Hippocampal formation (tissue), 2 donors: Measurements from ENCODE around the gene PIK3IP1.
A peak's percentile ranks its signal among the peaks of the same experiment; 100 is the strongest.

Experiments used
- DNase-seq, 2 donors: peaks; one replicate each; lab custom pipeline; 2025; lab: John Stamatoyannopoulos, UW

Gene PIK3IP1

DNA sequence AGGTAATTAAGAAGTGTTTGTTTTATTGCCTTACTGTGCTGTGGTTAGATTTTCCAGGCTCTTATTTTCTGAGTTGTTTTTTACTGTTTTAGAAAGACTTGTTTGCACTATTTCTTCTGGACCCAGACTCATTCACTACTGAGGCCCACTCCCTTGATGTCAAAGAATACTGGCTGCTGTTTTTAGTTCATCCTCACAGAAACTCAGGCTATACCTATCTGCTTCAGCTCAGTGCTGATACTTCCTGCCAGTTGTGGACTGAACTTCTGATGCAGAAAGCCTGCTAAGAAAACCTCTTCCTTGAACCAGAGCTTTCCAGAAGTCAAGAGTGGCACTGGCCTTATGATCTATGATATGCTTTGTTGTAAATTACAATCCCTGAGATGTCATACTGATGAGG is 15.9 kb upstream of the PIK3IP1 start:
- DNase-seq, result no peak

DNA sequence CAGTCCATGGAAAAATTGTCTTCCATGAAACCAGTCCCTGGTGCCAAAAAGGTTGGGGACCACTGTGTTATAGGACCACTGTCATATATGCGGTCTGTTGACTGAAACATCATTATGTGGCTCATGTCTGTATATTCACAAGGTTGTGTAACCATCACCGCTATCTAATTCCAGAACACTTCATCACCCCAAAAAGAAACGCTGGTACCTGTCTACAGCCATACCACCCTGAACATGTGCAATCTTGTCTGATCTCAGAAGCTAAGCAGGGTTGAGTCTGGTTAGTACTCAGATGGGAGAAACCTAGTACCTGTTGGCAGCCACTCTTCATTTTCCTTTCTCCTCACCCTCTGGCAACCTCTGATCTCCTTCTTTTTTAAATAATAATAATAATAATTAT is 12.9 kb upstream of the PIK3IP1 start:
- DNase-seq, result no peak

DNA sequence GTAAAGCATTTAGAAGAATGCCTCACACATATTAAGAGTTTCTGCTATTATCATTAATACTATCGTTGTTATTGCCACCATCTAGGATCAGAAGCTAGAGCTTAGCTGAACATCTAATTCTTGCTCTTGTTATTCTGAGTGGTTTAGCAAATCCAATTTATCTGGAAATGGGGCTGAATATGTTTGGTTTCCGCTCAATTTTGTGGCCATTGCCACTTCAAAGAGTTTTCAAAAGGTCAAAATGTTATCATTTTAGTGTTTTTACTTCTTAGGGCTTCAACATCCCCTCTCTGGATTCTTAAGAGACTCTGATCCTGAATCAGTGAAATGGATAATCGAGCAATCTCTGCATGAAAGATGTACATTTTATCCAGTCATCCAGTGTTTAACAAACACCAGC is 10.2 kb upstream of the PIK3IP1 start:
- no peak for DNase-seq

DNA sequence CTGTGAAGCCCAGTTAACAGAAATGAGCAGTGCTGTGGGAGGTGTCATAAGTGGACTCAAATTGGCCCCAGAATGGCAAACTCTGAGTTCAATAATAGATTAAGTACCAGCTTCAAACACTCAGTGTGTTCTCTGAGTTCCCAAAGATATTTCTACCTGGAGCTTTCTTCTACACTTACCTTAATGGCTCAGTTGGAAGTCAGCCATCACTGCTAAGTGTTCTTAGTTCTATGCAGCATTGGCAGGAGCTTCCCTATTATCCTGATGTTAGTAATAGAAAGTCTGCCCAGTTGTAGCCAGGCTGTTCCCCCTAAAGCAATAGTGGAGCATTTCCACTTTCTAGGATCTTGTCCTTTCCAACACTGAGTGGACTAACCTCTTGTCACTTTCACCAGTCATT is 9.7 kb upstream of the PIK3IP1 start:
- no peak for DNase-seq

DNA sequence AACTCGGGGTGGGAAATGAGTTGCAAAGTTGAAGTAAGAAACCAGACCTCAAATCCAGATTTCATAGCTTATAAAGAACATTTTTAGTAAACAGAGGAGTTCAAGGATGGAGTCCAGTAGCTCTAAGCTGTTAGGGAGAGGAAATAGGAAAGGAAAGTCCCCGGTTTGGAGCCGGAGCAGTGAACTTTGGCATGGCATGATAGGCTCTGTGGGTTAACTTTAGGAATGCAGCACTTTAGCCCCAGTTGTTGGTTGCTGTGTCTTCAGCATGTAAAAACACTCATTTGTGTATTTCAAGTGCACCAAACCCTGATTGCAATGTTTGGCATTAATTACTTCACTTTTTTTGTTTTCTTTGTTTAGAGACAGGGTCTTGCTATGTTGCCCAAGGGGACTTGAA is 8.6 kb upstream of the PIK3IP1 start:
- no peak for DNase-seq

DNA sequence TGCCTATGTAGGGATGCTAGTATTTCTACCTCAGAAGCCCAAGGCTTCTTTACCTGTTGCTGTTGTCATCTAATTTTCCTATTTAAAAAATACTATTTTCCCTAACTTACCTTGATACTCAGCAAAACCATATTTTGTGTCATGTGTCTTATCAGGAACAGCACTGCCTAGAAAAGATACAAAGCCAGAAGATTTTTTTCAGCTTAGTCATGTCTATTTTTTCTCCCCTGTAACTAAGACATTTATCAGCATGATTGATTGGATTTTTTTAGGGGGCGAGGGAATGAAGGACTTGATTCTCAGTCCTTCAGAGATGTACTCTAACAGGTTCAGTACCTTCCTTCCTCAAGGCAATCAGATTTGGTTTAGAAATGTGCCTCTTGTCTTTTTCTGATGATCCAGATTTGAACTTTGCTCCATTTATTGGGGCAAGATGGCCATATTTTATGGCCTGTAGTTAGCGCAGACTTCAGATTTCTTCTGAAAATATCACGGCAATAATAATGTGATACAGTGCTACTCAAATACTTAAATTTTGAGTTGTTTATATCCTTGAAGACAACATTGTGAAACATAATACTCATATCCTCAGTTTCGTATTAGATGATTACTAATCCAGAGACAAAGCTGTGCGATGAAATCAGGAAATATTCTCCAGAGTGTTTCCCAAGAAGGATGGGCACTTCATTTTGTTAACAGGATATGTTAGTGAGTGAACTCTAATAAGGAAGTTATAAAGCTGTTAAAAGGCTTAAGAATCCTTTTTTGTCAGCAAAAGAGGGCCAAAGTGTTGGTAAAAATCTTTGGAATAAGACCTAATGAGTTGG is 3.8 kb upstream of the PIK3IP1 start:
- no peak for DNase-seq

DNA sequence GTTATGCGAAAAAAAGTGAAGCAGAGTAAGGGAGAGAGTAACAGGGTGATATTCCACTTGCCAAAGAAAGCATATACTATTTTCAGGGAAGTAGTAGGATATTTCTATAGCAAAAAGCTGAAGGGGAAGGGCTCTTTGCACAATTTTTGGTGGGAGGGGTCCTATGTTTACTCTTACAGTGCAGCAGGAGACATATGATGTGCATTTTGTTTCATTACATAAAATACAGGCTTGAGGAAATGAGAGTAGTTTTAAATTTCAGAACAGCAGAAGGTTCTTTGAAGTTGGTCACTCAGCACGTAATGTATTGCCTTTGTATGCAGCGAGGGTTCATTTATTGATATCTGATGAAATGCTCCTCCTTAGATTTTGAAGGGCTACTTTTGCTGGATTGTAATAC is 3.1 kb upstream of the PIK3IP1 start:
- no peak for DNase-seq

DNA sequence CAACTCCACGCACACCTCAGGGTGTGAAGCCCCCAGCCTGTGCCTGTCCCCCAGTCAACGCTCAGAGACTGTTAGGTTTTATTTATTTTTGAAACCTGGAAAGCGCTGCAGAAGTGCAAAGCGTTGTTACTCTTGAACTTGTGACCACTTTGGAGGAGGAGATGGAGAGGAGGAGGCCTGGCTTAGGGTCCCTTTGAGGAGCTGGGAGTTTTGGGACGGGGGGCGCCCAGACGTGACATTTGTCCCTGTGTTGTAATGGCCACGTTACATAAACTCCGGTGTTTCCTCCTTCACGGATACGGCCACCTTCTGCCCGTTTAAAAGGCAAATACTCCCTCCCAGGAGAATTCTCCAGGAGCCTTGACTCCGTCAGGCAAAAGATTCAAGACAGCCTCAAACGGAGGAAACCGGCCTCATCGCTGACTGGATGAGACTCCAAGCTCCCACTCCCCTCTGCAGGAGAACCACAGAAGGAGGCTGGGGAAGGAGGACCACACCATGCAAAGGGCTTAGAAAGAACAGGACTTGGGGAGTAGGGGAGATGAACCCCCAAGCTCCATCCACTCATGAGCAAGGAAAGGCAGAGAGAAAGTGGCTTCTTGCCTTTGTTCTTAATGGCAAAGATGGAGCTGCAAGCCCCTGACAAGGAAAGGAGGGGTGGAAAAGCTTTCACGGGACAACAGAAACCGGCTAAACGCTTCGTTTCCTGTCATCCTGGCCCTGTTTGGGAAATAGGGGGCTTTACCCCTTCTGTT is 630 bp downstream of the PIK3IP1 start:
- peak in 1 of 2 donors; percentile 47 for DNase-seq

DNA sequence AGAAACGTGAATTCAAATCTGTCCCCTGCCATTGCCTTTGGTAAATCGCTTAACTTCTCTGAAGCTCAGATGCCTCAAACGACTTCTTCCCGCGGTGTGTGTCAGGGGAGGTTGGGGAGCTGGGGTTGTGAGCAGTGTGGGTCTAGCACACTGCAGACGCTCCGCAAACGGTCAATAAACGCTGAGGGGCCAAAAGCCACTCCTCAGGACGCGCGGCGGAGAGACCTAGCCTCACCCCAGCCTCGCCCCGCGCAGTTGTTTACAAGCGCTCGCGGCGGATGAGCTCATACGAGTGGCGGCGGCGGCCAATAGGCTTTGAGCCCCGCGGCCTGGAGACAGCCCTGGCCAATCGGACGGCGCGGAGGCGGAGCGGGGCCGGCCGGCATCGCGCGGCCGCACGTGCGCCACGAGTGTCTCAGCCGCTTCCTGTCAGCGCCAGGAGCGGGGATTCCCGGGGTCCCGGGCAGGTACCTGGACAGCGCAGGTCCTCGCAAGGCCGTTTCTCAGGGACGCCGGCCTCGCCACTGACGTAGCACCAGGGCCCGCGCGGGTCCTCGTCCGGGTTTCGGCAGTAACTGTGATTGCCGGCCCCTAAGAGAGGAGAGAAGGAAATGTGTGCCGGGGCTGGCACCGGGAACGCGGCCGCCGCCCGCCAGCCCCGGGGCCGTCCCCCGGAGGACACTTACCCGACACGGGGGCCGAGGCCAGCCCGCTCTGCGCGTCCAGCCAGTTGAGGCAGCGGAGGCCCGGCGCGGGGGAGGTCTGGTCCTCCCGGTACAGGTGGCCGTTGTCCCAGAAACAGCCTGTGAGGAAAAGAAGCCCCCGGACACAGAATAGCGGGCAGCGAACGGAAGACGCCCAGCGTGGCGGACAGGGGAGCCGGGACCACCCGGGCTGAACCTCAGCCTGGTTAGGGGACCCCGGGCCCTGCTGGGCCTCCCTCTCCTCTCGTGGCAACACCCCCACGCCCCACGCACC is 1.5 kb downstream of the PIK3IP1 start:
- peak; percentile 92 to 94 for DNase-seq

DNA sequence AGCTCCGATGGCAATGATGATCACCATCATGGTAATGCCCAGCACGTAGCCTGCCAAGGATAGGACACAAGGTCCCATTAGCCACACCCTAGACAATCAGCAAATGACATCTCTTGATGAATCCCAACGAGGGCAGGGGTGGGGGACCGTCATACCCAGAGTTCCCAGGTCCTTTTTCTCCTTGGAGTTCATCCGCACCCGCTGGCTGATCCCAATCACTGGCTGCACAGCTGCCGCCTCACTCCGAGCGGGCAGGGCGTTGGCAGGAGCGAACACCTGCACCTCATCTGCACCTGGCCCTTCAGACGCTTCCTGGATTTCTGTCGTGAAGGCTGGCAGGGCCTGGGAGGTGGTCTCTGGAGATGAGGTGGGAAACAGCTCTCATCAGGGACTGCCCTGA is 2.9 kb downstream of the PIK3IP1 start:
- DNase-seq, result no peak

DNA sequence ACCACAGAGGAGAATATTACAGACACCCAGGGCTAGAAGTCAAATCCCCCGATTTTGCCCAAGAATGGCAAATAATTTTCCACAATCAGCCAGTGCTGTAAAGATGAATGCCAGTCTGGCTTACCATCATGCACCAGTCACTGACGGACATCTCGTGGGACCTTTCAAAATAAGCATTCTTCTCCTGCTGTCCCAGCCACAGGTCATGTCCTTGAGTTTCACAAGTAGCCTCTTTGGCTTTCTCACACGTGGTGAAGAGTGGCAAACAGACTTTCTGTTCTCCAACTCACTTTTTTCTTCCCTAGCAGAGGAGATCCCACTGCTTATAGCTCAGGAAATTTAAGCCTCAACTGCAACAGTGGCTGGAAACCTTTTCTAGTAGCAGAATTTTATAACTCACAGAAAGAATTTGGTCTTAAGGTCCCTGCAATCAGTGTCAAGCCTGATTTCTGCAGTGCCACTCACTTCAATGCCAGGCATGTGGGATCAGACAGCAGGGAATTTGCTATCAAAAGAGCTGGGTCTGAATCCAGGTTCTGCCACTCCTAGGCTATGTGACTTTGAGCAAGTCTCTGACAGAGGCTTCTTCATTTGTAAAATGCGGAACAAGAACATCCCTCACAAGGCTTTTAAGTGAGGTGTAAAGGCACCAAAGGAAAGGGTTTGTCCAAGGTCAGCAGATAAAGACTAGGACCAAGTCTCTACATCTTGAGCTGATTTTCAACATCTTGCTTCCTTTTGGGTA is 3.6 kb downstream of the PIK3IP1 start:
- no peak for DNase-seq

DNA sequence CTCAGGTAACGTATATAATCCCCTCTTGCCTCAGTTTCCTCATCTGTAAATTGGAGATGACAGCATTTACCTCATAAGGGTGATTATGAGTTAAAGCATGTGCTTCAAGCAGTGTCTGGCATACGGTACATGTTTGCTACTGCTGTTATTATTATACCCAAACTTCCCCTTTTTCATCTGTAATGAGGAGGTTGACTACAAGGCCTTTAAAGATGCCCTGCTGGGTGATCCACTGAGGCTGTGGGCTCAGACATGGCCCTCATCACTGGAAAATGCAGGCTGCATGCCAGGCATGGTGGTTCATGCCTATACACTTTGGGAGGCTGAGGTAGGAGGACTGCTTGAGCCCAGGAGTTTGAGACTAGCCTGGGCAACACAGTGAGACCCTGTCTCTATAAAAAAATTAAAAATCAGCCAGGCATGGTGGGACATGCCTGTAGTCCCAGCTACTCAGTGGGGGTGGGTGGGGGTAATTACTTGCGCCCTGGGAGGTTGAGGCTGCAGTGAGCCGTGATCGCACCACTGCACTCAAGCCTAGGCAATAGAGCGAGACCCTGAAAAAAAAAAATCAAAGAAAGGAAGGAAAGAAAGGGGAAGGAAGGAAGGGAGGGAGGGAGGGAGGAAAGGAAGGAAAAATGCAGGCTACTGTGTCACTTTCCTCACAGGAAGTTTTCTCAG is 4.3 kb downstream of the PIK3IP1 start:
- DNase-seq, result no peak

DNA sequence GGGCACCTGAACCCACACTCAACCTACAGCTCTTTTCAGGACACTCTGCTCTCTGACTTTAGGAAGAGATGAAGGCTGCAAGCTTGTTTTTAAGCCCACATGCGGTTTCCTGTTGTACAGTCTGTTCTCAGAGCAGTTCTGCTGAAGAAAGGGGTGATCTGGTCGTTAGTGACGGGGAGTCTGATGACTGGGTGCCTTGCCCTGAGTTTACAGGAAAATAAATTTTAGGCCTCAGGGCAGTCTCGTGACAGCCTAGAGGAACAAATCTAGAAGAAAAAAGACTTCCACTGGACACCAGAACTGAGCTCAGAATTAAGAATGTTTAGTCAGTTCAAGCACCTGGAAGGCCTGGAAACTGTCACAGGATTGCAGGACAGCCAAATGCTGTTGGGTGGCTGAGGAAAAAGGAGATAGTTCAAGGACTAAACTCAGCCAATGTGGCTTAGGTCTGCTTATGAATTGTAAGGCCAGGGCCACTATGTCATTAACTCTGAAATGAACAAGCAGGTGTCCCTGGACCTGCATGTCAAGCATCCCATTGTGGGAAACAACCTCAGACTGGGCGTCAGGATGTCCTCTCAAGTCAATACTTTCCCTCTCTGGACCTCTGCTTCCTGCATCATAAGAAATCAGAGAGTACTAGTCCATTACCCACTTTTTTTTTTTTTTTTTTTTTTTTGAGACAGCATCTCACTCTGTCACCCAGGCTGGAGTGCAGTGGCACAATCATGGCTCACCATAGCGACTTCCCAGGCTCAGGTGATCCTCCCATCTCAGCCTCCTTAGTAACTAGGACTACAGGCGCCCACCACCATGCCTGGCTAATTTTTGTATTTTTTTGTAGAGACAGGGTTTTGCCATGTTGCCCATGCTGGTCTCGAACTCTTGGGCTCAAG is 5.7 kb downstream of the PIK3IP1 start:
- no peak for DNase-seq

DNA sequence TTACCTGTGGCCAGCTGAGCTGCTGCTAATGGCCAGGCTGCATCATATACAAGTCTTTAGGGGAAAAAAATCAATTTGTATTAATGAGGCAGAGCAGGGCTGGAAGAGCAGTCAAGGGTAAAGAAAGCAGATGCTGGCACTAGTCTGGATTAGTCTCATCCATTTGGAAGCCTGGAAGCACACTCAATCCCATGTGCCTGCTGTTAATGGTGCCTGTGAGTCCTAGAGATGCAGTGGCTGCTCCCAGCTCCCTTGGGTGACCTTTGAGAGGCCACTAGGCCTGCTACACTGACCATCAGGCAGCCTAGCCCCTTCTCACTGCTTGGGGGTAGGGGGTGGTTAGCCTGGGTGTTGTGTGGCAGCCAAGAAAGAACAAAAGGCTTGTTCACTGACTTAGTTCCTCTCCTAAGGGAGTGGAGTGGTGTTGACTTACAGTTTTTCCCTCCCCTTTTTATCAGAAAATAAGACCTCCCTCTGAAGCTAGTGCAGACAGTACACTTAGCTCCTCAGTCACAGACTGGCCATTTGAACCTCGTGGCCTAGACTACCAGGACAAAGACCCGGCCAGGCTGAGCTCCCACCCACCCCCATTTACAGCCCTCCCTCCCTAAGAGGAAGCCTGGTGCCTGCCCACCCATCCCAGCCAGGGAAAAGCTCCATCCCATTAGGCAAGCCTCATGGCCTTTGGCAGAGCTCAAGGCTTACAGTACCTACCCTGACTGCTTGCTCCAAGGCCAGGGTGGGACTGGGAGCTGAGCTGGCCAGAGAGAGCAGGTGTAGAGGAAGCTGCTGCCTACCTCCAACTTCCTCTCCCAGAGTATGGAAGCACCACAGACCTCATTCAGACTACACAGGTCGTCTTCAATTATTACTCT is 7.8 kb downstream of the PIK3IP1 start:
- no peak for DNase-seq

DNA sequence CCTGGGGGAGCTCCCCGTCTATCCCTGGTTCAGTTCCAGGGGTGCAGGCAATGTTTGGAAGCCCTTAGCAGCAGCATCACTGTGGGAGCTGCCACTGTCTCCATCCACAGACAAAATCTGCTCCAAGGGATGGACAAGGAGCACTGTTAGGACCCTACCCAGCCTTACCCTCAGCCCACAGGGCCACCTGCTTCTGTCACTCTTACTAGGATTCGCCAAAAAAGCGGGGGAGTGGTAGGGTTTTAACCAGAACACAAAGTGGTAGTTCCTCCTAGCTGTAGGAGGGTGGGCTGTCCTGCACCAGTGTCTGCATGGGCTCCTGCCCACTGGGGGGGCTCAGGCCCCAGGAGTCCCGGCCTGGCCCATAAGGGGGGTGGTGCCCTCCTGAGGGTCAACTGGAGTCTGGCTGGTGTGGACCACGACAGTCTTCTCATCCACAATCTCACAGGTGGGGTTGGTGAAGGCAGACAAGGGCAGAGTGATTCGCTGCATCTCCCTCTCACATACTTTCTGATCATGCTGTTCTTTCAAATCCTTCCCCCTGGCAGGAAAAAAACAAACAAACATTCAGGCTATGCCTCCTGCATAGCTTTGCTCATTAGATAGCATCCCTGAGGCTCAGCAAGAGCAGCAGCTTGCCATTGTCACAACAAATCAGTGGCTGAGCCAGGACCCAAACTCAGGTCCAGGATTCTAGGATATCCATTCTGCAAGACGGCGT is 9.4 kb downstream of the PIK3IP1 start:
- no peak for DNase-seq

DNA sequence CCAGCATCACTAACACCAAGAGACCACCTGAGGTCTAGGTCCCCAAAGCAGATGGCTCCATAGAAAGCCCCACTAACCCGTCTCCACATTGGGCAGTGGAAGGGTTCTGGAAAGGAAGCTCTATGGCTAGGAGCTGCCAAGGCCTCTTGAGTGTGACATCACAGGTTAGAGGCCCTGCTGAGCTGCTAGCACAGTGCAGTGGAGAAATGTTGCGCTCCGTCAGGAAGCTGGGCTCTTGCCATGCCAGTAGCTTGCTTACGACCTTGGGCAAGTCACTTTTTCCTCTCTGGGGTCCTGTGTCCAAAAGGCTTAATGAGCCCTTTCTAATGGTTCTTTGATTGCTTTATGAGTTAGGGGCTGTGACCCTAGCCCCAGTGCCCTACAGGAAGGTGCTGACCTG is 10.6 kb downstream of the PIK3IP1 start:
- no peak for DNase-seq

DNA sequence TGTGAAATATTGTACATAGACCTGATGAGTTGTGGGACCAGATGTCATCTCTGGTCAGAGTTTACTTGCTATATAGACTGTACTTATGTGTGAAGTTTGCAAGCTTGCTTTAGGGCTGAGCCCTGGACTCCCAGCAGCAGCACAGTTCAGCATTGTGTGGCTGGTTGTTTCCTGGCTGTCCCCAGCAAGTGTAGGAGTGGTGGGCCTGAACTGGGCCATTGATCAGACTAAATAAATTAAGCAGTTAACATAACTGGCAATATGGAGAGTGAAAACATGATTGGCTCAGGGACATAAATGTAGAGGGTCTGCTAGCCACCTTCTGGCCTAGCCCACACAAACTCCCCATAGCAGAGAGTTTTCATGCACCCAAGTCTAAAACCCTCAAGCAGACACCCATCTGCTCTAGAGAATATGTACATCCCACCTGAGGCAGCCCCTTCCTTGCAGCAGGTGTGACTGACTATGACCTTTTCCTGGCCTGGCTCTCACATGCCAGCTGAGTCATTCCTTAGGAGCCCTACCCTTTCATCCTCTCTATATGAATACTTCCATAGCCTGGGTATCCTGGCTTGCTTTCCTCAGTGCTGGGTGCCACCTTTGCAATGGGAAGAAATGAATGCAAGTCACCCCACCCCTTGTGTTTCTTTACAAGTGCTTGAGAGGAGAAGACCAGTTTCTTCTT is 12.3 kb downstream of the PIK3IP1 start:
- no peak for DNase-seq

DNA sequence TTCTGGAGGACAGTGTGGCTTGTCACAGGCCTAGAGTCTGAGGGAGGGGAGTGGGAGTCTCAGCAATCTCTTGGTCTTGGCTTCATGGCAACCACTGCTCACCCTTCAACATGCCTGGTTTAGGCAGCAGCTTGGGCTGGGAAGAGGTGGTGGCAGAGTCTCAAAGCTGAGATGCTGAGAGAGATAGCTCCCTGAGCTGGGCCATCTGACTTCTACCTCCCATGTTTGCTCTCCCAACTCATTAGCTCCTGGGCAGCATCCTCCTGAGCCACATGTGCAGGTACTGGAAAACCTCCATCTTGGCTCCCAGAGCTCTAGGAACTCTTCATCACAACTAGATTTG is 13.0 kb downstream of the PIK3IP1 start:
- DNase-seq, result no peak
